ENCODE results near the gene EARS2.

DNA sequence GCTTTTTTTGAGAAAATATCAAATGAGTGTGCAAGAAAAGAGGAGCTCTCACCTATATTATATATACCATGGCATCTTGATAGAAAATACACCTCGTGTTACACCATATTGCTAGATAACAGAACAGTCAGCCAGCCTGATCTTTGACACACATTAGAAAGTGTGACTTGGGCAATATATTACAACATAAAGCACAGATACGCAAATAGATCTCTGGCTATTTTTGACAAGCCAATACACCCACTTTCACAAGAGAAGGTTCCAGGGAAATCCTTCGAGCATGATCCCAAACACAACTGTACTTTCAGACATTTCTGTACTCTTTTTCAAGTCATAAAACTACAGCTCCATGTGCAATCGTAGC, 56.3 kb downstream of the EARS2 start:
- TF ChIP-seq, protein P1, sequence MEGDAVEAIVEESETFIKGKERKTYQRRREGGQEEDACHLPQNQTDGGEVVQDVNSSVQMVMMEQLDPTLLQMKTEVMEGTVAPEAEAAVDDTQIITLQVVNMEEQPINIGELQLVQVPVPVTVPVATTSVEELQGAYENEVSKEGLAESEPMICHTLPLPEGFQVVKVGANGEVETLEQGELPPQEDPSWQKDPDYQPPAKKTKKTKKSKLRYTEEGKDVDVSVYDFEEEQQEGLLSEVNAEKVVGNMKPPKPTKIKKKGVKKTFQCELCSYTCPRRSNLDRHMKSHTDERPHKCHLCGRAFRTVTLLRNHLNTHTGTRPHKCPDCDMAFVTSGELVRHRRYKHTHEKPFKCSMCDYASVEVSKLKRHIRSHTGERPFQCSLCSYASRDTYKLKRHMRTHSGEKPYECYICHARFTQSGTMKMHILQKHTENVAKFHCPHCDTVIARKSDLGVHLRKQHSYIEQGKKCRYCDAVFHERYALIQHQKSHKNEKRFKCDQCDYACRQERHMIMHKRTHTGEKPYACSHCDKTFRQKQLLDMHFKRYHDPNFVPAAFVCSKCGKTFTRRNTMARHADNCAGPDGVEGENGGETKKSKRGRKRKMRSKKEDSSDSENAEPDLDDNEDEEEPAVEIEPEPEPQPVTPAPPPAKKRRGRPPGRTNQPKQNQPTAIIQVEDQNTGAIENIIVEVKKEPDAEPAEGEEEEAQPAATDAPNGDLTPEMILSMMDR (IDR thresholded peaks at IDR 0.05): no peak
- TF ChIP-seq POLR2A (IDR thresholded peaks at IDR 0.05): no peak
